T-helper 1 cell treated with Interleukin-12 subunit alpha and Interleukin-12 subunit beta and Interleukin-4 antibody, amounts not matched to agents 30 μg/mL and 1 μg/mL, for 36 hours (primary cell): ENCODE measurements around the gene NUAK1.

Source experiments
- H3K27ac Mint-ChIP-seq: one replicate; pipeline ENCODE4 v1.8.0; 2021; ENCODE audit warnings: mild to moderate bottlenecking, mixed read lengths
- H3K27me3 Mint-ChIP-seq: one replicate; pipeline ENCODE4 v1.8.0; 2021; ENCODE audit warnings: low read depth, mixed read lengths
- H3K36me3 Mint-ChIP-seq: one replicate; pipeline ENCODE4 v1.8.0; 2021; ENCODE audit warnings: low read depth, mixed read lengths
- H3K4me1 Mint-ChIP-seq: one replicate; pipeline ENCODE4 v1.8.0; 2021; ENCODE audit warnings: low read depth, mixed read lengths
- H3K4me3 Mint-ChIP-seq: one replicate; pipeline ENCODE4 v1.8.0; 2021; ENCODE audit warnings: mild to moderate bottlenecking, moderate library complexity, mixed read lengths
- H3K9me3 Mint-ChIP-seq: one replicate; pipeline ENCODE4 v1.8.0; 2021; ENCODE audit warnings: mixed read lengths

Gene NUAK1

DNA sequence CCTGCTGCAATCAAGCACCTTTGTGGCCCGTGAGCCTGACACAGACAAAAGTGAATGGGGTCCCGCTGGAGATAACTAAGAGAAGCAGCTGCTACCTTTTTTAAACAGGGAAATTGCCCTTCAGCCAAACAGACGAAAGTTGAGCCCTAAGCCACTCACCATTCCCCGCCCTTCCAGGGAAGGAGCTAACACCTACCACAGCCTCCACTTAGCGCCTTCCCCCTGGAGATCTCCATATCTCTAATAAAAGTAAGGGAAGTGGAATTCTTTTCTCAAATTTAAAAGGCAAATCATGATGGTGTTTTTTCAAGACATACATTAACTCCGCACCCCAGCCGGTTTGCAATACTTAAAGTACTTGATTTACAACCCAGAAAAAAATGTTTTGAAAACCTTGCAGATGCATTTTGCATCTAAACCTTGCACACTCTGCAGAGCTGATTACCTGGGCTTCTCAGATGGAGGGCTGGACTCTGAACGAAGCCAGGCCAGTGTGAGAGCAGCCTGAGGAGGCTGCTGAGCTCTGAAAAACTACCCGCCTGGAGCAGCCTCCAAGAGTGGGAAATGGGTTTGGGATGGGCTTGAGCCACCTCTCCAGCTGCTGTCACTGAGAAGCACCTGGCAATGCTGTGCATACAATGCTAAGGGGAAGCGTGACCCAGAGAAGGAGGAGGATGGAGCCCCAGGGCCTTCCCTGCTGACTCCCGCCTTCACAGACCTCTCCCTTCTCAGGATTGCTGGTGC is 10.0 kb downstream of the NUAK1 start:
- H3K9me3 Mint-ChIP-seq, result no peaks in the 10 kb centered on the region
- H3K27ac Mint-ChIP-seq, result no peak overlapping the region
- H3K4me1 Mint-ChIP-seq, result no peaks in the 10 kb centered on the region
- H3K36me3 Mint-ChIP-seq, result no peaks in the 10 kb centered on the region
- peaks cover 26% of the 10 kb centered on the region for H3K27me3 Mint-ChIP-seq
- H3K4me3 Mint-ChIP-seq, result no peak overlapping the region

- H3K27me3 Mint-ChIP-seq, result peaks cover 18% of the 10 kb centered on the region
- H3K36me3 Mint-ChIP-seq, result no peaks in the 10 kb centered on the region
- H3K4me1 Mint-ChIP-seq, result no peaks in the 10 kb centered on the region
- H3K4me3 Mint-ChIP-seq, result no peak overlapping the region
- H3K27ac Mint-ChIP-seq, result no peak overlapping the region
- no peaks in the 10 kb centered on the region for H3K9me3 Mint-ChIP-seq
Measured at GRCh38 chr12:106127338-106128126, 11.2 kb downstream of the NUAK1 start.

- peaks cover 14% of the 10 kb centered on the region for H3K27me3 Mint-ChIP-seq
- H3K36me3 Mint-ChIP-seq, result no peaks in the 10 kb centered on the region
- no peaks in the 10 kb centered on the region for H3K4me1 Mint-ChIP-seq
- no peaks in the 10 kb centered on the region for H3K9me3 Mint-ChIP-seq
- no peak overlapping the region for H3K27ac Mint-ChIP-seq
- no peak overlapping the region for H3K4me3 Mint-ChIP-seq
Measured at GRCh38 chr12:106126441-106127337, 12.1 kb downstream of the NUAK1 start.

GRCh38 chr12:106125351-106126095 is 13.2 kb downstream of the NUAK1 start:
- Mint-ChIP-seq H3K9me3 (no peaks in the 10 kb centered on the region), H3K27ac (no peak overlapping the region), H3K4me3 (no peak overlapping the region), H3K27me3 (peaks cover 14% of the 10 kb centered on the region), H3K4me1 (no peaks in the 10 kb centered on the region), H3K36me3 (no peaks in the 10 kb centered on the region)

- Mint-ChIP-seq H3K27me3 (peaks cover 14% of the 10 kb centered on the region), H3K27ac (no peak overlapping the region), H3K4me3 (no peak overlapping the region), H3K4me1 (no peaks in the 10 kb centered on the region), H3K36me3 (no peaks in the 10 kb centered on the region), H3K9me3 (no peaks in the 10 kb centered on the region)
Measured at GRCh38 chr12:106123551-106124081, 15.1 kb downstream of the NUAK1 start.

DNA sequence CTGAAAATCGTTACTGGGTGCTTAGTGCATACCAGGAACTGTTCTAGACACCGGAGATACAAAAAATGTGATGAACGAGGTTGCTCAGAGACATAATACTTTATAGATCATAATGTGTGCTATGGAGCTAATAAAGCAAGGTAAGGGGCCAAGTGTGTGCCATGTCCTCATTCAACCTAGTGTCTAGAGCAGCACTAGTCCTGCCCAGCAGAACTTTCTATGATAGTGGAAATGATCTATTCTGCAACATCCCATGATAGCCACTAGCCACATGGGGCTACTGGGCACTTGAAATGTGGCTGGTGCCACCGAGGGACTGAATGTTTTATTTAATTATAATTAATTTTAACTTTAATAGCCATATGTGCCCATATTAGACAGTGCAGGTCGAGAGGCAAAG is 15.6 kb downstream of the NUAK1 start:
- H3K27me3 Mint-ChIP-seq, result peaks cover 11% of the 10 kb centered on the region
- no peaks in the 10 kb centered on the region for H3K9me3 Mint-ChIP-seq
- H3K27ac Mint-ChIP-seq, result no peak overlapping the region
- H3K36me3 Mint-ChIP-seq, result no peaks in the 10 kb centered on the region
- no peaks in the 10 kb centered on the region for H3K4me1 Mint-ChIP-seq
- H3K4me3 Mint-ChIP-seq, result no peak overlapping the region

- Mint-ChIP-seq H3K27me3 (peaks cover 8% of the 10 kb centered on the region), H3K9me3 (no peaks in the 10 kb centered on the region), H3K4me1 (no peaks in the 10 kb centered on the region), H3K4me3 (no peak overlapping the region), H3K27ac (no peak overlapping the region), H3K36me3 (no peaks in the 10 kb centered on the region)
Measured at GRCh38 chr12:106122004-106122403, 16.8 kb downstream of the NUAK1 start.

GRCh38 chr12:106120519-106121105 is 18.1 kb downstream of the NUAK1 start:
- Mint-ChIP-seq H3K9me3 (no peaks in the 10 kb centered on the region), H3K27ac (no peak overlapping the region), H3K27me3 (peaks cover 5% of the 10 kb centered on the region), H3K4me3 (no peak overlapping the region), H3K36me3 (no peaks in the 10 kb centered on the region), H3K4me1 (no peaks in the 10 kb centered on the region)

GRCh38 chr12:106119301-106119700 is 19.5 kb downstream of the NUAK1 start:
- no peak overlapping the region for H3K27ac Mint-ChIP-seq
- H3K36me3 Mint-ChIP-seq, result no peaks in the 10 kb centered on the region
- no peak overlapping the region for H3K4me3 Mint-ChIP-seq
- H3K9me3 Mint-ChIP-seq, result no peaks in the 10 kb centered on the region
- no peaks in the 10 kb centered on the region for H3K4me1 Mint-ChIP-seq
- peaks cover 3% of the 10 kb centered on the region for H3K27me3 Mint-ChIP-seq

DNA sequence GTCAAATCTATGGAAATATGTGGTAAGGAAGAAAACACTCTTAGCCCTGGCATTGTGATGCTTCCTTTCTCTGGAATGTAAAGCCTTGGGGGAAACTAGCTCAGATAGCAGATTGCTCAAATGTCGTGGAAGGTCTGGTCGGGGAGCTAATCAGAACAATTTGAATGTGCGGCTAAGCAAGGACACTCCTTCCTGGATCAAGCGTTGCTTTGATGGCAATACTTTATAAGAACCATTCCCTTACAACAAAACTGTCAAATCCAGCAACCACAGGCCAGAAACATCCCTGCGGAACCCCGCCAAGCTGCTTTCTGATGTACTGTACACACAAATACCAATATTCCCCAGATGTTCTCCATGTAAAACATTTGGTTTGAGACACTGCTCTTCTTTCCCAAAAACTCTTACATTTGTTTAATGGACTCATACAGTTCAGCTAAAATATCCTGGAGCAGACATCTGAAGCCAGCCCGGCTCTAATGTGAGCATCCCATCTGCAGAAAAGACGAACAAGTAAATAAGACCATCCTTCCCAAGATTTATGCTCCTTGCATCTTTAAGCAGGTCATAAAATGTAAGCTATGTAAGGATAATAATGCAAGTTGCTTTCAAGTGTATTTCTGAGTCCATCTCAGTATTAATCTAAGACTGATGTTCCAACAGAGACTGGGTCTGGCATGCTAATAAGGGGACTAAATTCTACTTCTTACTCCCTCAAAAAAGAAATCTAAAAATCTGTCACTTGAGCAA is 20.2 kb downstream of the NUAK1 start:
- no peaks in the 10 kb centered on the region for H3K9me3 Mint-ChIP-seq
- no peak overlapping the region for H3K4me3 Mint-ChIP-seq
- peaks cover 3% of the 10 kb centered on the region for H3K27me3 Mint-ChIP-seq
- H3K27ac Mint-ChIP-seq, result no peak overlapping the region
- H3K36me3 Mint-ChIP-seq, result no peaks in the 10 kb centered on the region
- no peaks in the 10 kb centered on the region for H3K4me1 Mint-ChIP-seq

DNA sequence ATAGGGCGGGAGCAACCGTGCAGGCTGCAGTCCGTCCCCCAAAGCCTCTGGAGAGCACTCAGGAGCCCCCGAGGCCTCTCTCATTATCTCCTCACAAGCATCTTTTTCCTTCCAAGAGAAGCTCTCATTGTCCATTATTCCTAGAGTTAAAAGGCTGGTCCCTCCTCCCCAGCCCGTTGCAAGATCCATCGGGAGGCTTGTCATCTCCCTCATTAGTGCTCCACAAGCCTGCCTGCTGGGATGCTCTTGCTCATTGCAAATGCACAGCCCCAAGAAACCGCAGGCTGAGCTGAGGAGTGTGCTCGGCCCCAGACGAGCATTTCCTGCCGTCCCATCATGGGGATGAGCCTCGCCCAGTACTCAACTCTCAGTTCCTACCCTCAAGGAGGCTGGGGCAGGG is 23.3 kb downstream of the NUAK1 start:
- Mint-ChIP-seq H3K4me1 (peaks cover 3% of the 10 kb centered on the region), H3K27me3 (no peaks in the 10 kb centered on the region), H3K36me3 (no peaks in the 10 kb centered on the region), H3K9me3 (no peaks in the 10 kb centered on the region), H3K4me3 (no peak overlapping the region), H3K27ac (no peak overlapping the region)

GRCh38 chr12:106114447-106115068 is 24.2 kb downstream of the NUAK1 start:
- Mint-ChIP-seq H3K27me3 (no peaks in the 10 kb centered on the region), H3K36me3 (no peaks in the 10 kb centered on the region), H3K9me3 (no peaks in the 10 kb centered on the region), H3K4me3 (no peak overlapping the region), H3K4me1 (peaks cover 3% of the 10 kb centered on the region), H3K27ac (no peak overlapping the region)
